Natural killer cell (primary cell): Measurements from ENCODE around the gene PDK2. TPM values are rescaled to one million over a fixed set of nuclear protein-coding genes. Genes with fewer than 3 reads are reported as not detected.
A peak's percentile ranks its signal among the peaks of the same experiment; 100 is the strongest.

Source experiments
- ATAC-seq, 3 donors: fragments of 150-1000 bp in 2 of 3; fragments of 200-7000 bp in 1 of 3; cut with Tn5 transposase; 1 replicate in 1 of 3; 2 replicates in 2 of 3; pipeline ENCODE4 v1.10.0; 2021; ENCODE audit warnings: mild to moderate bottlenecking in 2 of 3, moderate library complexity in 2 of 3
- DNase-seq, 2 donors: peaks; one replicate each; pipeline versions ENCODE4 v3.0.0 to v3.0.0-alpha.2; 2013 to 2021; ENCODE audit warnings: mixed read lengths in 1 of 2
- H3K27ac ChIP-seq: one replicate; pipeline ENCODE4 v1.5.1; 2013; ENCODE audit warnings: mild to moderate bottlenecking, low read length
- H3K27me3 ChIP-seq: one replicate; pipeline ENCODE4 v1.6.1; 2013; ENCODE audit warnings: low read length; ENCODE audit not compliant: control insufficient read depth, insufficient read depth
- H3K36me3 ChIP-seq: one replicate; pipeline ENCODE4 v1.6.1; 2013; ENCODE audit warnings: low read length; ENCODE audit not compliant: control insufficient read depth, insufficient read depth
- H3K4me1 ChIP-seq: one replicate; pipeline ENCODE4 v1.6.1; 2013; ENCODE audit warnings: low read length; ENCODE audit not compliant: control insufficient read depth, insufficient read depth
- H3K4me3 ChIP-seq: one replicate; pipeline ENCODE4 v1.5.1; 2013; ENCODE audit warnings: low read length
- H3K9me3 ChIP-seq: one replicate; pipeline ENCODE4 v1.6.1; 2013; ENCODE audit warnings: low read length; ENCODE audit not compliant: control insufficient read depth, insufficient read depth
- H3K27ac Mint-ChIP-seq, 2 donors: one replicate each; pipeline ENCODE4 v1.8.0; 2022; ENCODE audit warnings: mild to moderate bottlenecking in 2 of 2, mixed read lengths in 2 of 2, moderate library complexity in 1 of 2
- H3K27me3 Mint-ChIP-seq, 2 donors: one replicate each; pipeline ENCODE4 v1.8.0; 2022; ENCODE audit warnings: low read depth in 2 of 2, mixed read lengths in 2 of 2
- H3K36me3 Mint-ChIP-seq: one replicate; pipeline ENCODE4 v1.8.0; 2022; ENCODE audit warnings: mixed read lengths
- H3K4me1 Mint-ChIP-seq, 2 donors: one replicate each; pipeline ENCODE4 v1.8.0; 2022; ENCODE audit warnings: mixed read lengths in 2 of 2
- H3K4me3 Mint-ChIP-seq: one replicate; pipeline ENCODE4 v1.8.0; 2022; ENCODE audit warnings: mild to moderate bottlenecking, moderate library complexity, mixed read lengths
- H3K9me3 Mint-ChIP-seq, 2 donors: one replicate each; pipeline ENCODE4 v1.8.0; 2022; ENCODE audit warnings: mixed read lengths in 2 of 2
- CTCF ChIP-seq: fragments of 200-600 bp; IDR thresholded peaks from one replicate; pipeline ENCODE4 v1.8.0; 2022; ENCODE audit warnings: antibody characterized with exemption
- WGBS: methylation state at CpG from one replicate; pipeline ENCODE4 v1.1.7; 2013; ENCODE audit warnings: missing lambda C conversion rate; ENCODE audit not compliant: insufficient coverage; 5-methylcytosine and 5-hydroxymethylcytosine counted together
- intact Hi-C: fragments of 100-400 bp; cut with micrococcal nuclease; formaldehyde crosslinking; loops from one replicate; pipeline ENCODE4 v1.14.2; 2022
- total RNA-seq, 4 donors: library from RNA; stranded (reverse); fragments of 120-200 nt in 1 of 4; gene quantifications; one replicate each; pipeline versions ENCODE4 v1.2.3 to v1.2.4, GENCODE V29; 2013 to 2022

PDK2 gene
- total RNA-seq, 3 donors from 2014 or later (not counting 1 experiment from before 2014, with no cell fraction given): 23.2 to 32.9 (median 23.6) TPM

- DNase-seq: no peak
- no peak for ATAC-seq
- Histone ChIP-seq H3K27me3 (peaks cover 4% of the 10 kb centered on the region), H3K4me1 (peaks cover 20% of the 10 kb centered on the region), H3K36me3 (peaks cover 62% of the 10 kb centered on the region), H3K9me3 (no peaks in the 10 kb centered on the region), H3K4me3 (no peak overlapping the region), H3K27ac (no peak overlapping the region)
- Mint-ChIP-seq H3K4me1 (peaks cover 17 to 55% of the 10 kb centered on the region in 2 donors), H3K27me3 (peaks cover 0 to 6% of the 10 kb centered on the region in 2 donors), H3K27ac (no peak overlapping the region), H3K9me3 (no peaks in the 10 kb centered on the region), H3K4me3 (no peak overlapping the region), H3K36me3 (no peaks in the 10 kb centered on the region)
- no peak for TF ChIP-seq CTCF
- intact Hi-C loops: no loop called here
- WGBS: 98% methylated on average over 16 of the region's 16 CpGs
Observed at GRCh38 chr17:50135316-50136095, 40.4 kb downstream of the PDK2 start.

GRCh38 chr17:50136096-50136687 lies 41.0 kb downstream of the PDK2 start:
- Mint-ChIP-seq H3K9me3 (no peaks in the 10 kb centered on the region), H3K27ac (no peak overlapping the region), H3K27me3 (no peaks in the 10 kb centered on the region), H3K36me3 (no peaks in the 10 kb centered on the region), H3K4me3 (no peak overlapping the region), H3K4me1 (peaks cover 23 to 55% of the 10 kb centered on the region in 2 donors)
- 98% methylated on average over 11 of the region's 11 CpGs for WGBS
- Histone ChIP-seq H3K9me3 (no peaks in the 10 kb centered on the region), H3K27ac (no peak overlapping the region), H3K4me3 (no peak overlapping the region), H3K27me3 (no peaks in the 10 kb centered on the region), H3K4me1 (peaks cover 20% of the 10 kb centered on the region), H3K36me3 (peaks cover 69% of the 10 kb centered on the region)
- no peak for ATAC-seq
- no peak for TF ChIP-seq CTCF
- intact Hi-C loops: no loop called here
- no peak for DNase-seq

- 96% methylated on average over 4 of the region's 4 CpGs for WGBS
- Histone ChIP-seq H3K9me3 (no peaks in the 10 kb centered on the region), H3K4me1 (peaks cover 28% of the 10 kb centered on the region), H3K27me3 (no peaks in the 10 kb centered on the region), H3K27ac (no peak overlapping the region), H3K4me3 (no peak overlapping the region), H3K36me3 (peaks cover 73% of the 10 kb centered on the region)
- Mint-ChIP-seq H3K27ac (peak overlapping the region in 1 of 2 donors; percentile 71), H3K36me3 (no peaks in the 10 kb centered on the region), H3K27me3 (no peaks in the 10 kb centered on the region), H3K4me1 (peaks cover 26 to 55% of the 10 kb centered on the region in 2 donors), H3K9me3 (no peaks in the 10 kb centered on the region), H3K4me3 (no peak overlapping the region)
- DNase-seq (no peak), ATAC-seq (no peak)
- intact Hi-C loops: no loop called here
- no peak for TF ChIP-seq CTCF
Observed at GRCh38 chr17:50137042-50137441, 41.9 kb downstream of the PDK2 start.
